Mucosa of stomach (tissue), 1 donor: ENCODE measurements around the gene CEP112.

Experiments
- H3K27me3 ChIP-seq: one replicate; pipeline ENCODE4 v1.7.0; 2013; ENCODE audit warnings: mild to moderate bottlenecking, low read length; ENCODE audit not compliant: control insufficient read depth, insufficient read depth
- H3K36me3 ChIP-seq: one replicate; pipeline ENCODE4 v1.7.0; 2013; ENCODE audit warnings: low read length; ENCODE audit not compliant: control insufficient read depth, insufficient read depth
- H3K4me1 ChIP-seq: one replicate; pipeline ENCODE4 v1.7.0; 2013; ENCODE audit warnings: mild to moderate bottlenecking, low read length; ENCODE audit not compliant: control insufficient read depth, insufficient read depth
- H3K4me3 ChIP-seq: one replicate; pipeline ENCODE4 v1.7.0; 2013; ENCODE audit warnings: low read length
- H3K9ac ChIP-seq: one replicate; pipeline ENCODE4 v1.7.0; 2013; ENCODE audit warnings: mild to moderate bottlenecking, low read length, moderate library complexity
- H3K9me3 ChIP-seq: one replicate; pipeline ENCODE4 v1.7.0; 2013; ENCODE audit warnings: mild to moderate bottlenecking, low read length, moderate library complexity; ENCODE audit not compliant: control insufficient read depth
- donor health status: Pancreatic carcinoma.

Gene CEP112

DNA sequence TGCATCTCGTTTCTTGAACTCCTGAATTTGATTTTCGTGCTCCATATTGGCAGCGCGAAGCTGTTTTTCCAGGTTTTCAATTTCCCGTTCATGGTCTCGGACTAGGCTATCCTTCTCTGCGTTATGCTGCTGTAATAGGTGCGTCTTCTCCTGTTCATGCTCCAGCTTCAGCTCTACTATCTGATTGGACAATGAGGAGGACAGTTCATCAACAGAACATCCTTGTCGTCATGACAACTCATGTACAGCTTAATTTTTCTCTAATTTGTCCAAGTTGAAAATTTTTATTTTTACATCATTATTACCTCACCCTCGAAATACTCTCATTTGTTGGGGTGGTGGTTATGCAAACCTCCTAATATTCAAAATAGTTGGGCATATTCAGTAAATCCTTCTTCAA is 289.8 kb downstream of the CEP112 start:
- H3K9ac ChIP-seq = no peak overlapping the region
- no peaks in the 10 kb centered on the region for H3K4me1 ChIP-seq
- H3K9me3 ChIP-seq = no peaks in the 10 kb centered on the region
- no peak overlapping the region for H3K4me3 ChIP-seq
- H3K36me3 ChIP-seq = no peaks in the 10 kb centered on the region
- H3K27me3 ChIP-seq = no peaks in the 10 kb centered on the region

DNA sequence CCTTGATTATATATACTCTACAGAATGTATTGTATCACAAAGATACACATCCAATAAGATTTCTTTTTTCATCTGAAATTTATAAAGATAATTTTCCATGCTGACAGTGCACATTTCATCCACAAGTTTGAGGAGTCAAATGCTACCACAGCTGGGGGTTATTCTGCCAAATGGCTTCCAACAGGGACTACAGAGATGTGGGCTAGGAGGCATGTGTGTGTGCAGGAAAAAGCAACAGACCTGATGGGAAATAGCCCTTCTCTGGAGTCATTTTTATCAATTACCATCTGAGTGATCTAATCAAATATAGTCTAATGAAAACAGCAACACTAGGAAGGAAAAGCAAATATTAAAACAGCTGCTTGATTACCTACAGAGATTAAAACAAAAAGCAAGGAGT is 290.5 kb downstream of the CEP112 start:
- no peaks in the 10 kb centered on the region for H3K4me1 ChIP-seq

DNA sequence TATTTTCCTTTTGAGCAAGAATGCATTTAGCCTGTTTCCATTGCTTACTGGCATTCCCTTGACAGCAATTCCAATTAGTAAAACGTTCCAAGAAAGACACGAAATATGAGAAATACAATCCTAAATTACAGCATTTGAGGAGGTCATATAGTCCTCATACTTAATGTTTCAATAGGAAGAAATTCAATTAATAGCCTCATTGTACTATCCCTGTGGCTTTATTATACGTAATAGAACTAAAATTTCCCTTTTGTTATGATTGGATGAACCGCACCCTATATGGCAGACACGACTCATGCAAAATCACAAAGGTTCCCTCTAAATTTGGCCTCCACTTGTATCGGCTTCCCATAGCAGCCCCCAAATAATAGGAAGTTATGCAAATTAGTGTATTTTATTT is 291.7 kb downstream of the CEP112 start:
- no peaks in the 10 kb centered on the region for H3K36me3 ChIP-seq
- H3K4me3 ChIP-seq = no peak overlapping the region
- H3K27me3 ChIP-seq = no peaks in the 10 kb centered on the region
- H3K4me1 ChIP-seq = no peaks in the 10 kb centered on the region
- no peaks in the 10 kb centered on the region for H3K9me3 ChIP-seq
- H3K9ac ChIP-seq = no peak overlapping the region

More for the DNA sequence above, 290.5 kb downstream of the CEP112 start:
- no peaks in the 10 kb centered on the region for H3K36me3 ChIP-seq
- no peak overlapping the region for H3K4me3 ChIP-seq
- H3K9ac ChIP-seq = no peak overlapping the region
- no peaks in the 10 kb centered on the region for H3K27me3 ChIP-seq
- no peaks in the 10 kb centered on the region for H3K9me3 ChIP-seq

DNA sequence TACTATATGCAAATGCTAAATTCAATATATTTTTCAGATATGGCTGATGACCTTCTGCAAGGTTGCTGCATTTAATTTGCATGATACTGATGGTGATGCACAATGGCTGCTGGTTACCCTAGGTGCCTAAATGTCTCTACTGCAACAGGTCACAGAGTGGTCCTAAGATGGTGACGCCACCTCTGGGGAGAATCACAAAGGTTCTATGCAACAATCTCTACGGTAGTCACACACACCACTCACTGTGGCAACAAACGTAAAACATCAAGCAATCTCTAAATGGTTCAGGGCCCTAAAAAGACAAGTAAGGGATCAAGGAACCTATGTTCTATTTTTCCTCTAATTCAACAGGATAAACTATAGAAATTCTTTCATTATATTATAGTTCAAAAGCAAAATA is 293.3 kb downstream of the CEP112 start:
- Histone ChIP-seq H3K9me3 (no peaks in the 10 kb centered on the region), H3K27me3 (no peaks in the 10 kb centered on the region), H3K4me1 (no peaks in the 10 kb centered on the region), H3K4me3 (no peak overlapping the region), H3K9ac (no peak overlapping the region), H3K36me3 (no peaks in the 10 kb centered on the region)

DNA sequence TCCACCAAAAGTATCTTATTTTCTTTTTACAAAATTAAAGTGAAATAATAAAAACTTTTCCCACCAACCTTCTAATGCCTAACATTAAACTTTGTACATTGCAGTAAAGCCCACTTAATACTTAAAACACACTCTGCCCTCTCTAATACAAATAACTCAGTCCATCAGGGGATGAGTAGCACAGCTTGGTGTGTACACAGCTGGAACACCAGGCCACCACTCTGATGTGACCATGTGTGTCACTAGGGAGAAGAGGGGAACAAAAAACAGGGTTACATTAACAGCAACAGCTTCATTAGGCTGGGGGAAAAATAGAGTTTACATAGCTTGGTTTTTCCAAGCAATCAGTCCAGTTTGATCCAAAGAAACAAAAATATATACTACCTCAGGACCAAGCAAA is 295.0 kb downstream of the CEP112 start:
- Histone ChIP-seq H3K9ac (no peak overlapping the region), H3K9me3 (no peaks in the 10 kb centered on the region), H3K27me3 (no peaks in the 10 kb centered on the region), H3K4me3 (no peak overlapping the region), H3K36me3 (no peaks in the 10 kb centered on the region), H3K4me1 (no peaks in the 10 kb centered on the region)

DNA sequence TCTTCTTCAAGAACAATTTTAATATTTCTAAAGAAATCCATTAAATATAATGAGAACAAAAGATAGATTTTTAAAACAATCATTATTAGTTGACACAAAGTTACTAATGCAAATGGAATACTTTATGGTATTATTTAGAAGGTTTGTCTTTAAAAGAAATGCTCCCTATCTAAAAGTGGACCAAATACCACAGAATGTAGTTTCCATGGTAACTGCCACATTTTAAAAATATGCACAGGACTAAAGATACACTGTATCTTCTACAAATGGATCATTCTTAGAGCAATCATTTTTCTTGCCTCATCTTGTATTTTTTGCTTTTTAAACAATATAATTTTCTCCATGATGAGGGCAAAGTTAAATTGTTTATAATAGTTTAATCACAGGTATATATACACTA is 296.0 kb downstream of the CEP112 start:
- Histone ChIP-seq H3K9me3 (no peaks in the 10 kb centered on the region), H3K9ac (no peak overlapping the region), H3K36me3 (no peaks in the 10 kb centered on the region), H3K27me3 (no peaks in the 10 kb centered on the region), H3K4me1 (no peaks in the 10 kb centered on the region), H3K4me3 (no peak overlapping the region)

DNA sequence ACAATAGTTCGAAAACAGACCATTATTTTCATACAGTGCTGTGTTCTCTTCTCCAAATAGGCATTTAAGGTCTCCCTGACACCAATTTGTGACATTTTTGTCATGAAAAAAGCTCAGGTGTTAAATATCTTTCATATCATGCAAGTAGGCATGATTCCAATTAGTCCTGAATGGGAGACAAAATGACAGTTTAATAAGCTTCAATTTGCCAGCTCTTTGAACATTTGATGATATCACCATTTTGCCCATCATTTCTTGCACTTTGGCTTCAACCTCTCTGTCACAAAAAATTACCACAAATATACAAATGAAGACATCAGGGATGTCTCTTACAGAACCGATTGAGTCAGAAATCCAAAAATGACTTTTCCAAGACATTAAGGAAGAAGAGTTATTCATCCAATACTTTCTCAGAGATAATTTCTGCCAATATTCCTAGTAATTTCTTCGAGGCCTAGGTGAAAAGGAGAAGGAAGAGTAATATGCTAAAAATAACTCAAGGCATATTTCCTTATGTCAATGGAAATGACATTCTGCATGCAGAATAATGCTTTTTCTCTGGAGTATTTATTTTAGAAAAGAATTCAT is 298.1 kb downstream of the CEP112 start:
- no peak overlapping the region for H3K9ac ChIP-seq
- no peaks in the 10 kb centered on the region for H3K36me3 ChIP-seq
- H3K4me3 ChIP-seq = no peak overlapping the region
- H3K27me3 ChIP-seq = no peaks in the 10 kb centered on the region
- H3K4me1 ChIP-seq = no peaks in the 10 kb centered on the region
- H3K9me3 ChIP-seq = no peaks in the 10 kb centered on the region

DNA sequence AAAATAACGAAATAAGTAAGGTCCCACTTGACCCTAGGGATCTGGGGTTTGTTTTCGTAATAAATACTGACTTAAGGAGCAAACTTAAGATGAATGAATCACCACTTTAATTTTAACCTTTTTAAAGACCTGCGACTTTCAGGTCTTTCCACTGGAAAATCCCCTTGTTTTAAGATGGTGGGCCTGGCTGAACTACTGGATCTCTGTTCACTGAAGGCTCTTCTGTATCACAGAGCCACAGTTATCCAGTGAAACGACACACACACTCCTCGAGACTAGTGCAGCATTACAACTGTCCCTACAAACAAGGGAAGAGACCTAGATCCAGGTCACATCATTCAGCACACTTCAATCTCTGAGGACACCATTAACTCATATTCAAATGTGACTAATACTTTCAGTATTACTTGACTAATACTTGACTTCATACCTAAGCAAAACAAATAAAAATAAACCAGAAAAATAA is 299.0 kb downstream of the CEP112 start:
- H3K4me1 ChIP-seq = no peaks in the 10 kb centered on the region
- H3K4me3 ChIP-seq = no peak overlapping the region
- no peaks in the 10 kb centered on the region for H3K27me3 ChIP-seq
- H3K36me3 ChIP-seq = no peaks in the 10 kb centered on the region
- no peaks in the 10 kb centered on the region for H3K9me3 ChIP-seq
- no peak overlapping the region for H3K9ac ChIP-seq

DNA sequence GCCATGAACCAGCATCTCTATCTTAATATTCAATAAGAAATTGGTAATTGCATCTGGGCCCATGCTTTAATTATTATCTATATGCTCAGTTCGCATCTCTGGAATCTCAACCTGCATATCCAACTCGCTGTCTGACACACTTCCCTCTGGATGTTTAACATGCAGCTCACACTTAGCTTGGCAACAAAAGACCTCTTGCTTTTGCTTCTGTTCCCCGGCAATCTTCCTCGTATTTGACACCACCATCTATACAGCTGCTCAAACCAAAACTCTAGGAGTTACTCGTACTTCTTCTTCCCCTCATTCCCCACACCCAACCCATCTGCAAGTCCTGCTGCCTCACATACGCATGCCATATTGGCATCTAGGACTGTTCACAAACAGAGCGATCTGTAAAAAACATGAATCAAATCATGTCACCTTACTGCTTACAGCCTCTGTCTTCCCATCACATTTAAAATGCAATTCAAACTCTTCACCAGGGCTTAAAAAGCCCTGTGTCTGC is 300.6 kb downstream of the CEP112 start:
- Histone ChIP-seq H3K36me3 (no peaks in the 10 kb centered on the region), H3K4me1 (no peaks in the 10 kb centered on the region), H3K4me3 (no peak overlapping the region), H3K9ac (no peak overlapping the region), H3K9me3 (no peaks in the 10 kb centered on the region), H3K27me3 (no peaks in the 10 kb centered on the region)

DNA sequence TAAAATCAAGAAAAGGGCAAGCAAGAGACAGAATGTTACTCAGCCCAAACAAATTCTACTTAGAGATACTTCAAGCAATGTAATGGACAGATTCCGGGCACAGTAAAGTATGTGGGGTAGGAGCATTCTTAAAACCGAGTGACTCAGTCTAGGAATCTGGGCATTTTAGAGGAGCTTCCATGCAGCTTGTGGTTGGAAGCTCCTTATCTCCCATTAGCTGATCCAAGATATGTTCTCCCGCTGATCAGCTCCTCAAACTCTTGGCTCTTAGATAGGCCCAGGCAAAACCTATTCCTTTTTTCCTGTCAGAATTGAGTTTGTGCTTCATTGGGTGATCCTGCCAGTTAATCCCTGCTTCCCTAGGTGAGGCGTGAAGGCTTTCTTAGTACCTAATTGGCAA is 303.3 kb downstream of the CEP112 start:
- Histone ChIP-seq H3K9ac (no peak overlapping the region), H3K36me3 (no peaks in the 10 kb centered on the region), H3K4me3 (no peak overlapping the region), H3K9me3 (no peaks in the 10 kb centered on the region), H3K27me3 (no peaks in the 10 kb centered on the region), H3K4me1 (no peaks in the 10 kb centered on the region)

DNA sequence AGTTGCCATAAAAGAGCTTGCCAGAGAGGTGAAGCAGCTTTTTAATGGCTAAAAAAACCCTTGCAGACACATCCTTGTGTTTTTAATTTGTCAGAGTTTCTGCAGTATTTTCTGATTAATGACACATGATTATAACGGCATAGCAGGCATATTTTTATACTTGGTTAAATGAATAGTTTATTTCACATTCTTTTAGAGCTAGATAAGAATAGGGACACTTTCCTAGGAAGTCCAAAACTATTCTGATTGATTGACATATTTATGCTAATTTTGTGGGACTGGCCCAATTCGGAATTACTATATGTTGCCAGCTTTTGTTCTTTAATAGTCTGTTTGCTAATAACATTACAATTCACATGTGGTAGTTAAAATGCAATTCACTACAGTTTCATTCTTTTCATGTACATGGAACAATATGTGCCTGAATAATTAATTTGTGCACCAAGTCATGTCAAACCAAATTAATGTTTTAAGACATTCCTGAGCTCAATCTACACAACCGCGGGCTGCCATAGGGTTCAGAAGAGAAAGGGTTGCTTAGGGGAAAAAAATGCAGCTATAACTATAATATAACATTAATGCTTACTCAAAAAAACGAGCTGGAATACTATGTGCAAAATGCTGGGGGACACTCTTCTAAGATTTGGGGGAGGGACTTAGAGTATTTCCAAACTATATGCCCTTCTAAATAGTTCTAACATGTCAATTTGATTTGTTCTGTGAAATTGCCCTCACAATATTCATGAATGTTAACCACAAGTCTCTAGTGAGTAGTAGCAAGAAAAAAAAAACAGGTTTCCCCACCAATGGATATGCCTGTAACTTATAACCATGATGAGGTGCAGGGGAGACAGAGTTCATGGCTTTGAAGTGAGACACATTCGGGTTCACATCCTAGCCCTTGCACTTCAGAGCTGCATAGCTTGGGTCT is 305.4 kb downstream of the CEP112 start:
- no peaks in the 10 kb centered on the region for H3K4me1 ChIP-seq
- no peaks in the 10 kb centered on the region for H3K9me3 ChIP-seq
- no peaks in the 10 kb centered on the region for H3K27me3 ChIP-seq
- H3K9ac ChIP-seq = no peak overlapping the region
- no peak overlapping the region for H3K4me3 ChIP-seq
- no peaks in the 10 kb centered on the region for H3K36me3 ChIP-seq

DNA sequence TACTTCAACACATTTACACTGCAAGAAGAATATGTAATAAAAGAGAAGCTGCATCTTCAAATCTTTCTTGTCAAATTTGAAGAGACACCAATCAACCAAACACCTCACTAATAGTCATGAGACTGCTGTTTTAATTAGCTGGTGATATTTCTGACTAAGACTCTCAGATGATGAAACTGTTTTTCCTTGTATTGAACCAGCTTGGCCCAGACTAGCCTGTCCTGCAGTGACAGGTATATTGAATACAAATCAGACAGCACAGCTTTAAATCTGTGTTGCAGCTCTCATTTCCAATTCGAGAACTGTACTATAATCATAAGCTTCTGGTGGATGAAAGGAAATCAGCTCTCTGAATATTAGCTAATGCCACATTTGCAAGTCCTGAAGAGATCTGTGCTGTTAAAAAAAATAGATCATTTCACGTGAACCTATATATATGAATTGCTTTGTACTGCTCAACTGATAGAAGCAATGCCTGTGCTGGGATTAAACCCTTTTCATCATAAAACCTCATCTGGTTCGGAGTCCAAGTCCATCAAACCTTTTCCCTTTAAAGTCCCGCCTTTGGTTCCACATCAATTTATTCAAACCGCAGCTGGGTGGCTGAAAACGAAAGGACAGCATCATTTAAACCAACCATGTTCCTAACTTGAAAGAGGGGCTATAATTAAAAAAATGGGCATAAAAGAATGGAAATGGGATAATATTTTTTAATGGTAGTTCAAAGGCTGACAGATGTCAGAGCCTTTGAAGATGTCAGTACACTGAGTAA is 306.2 kb downstream of the CEP112 start:
- Histone ChIP-seq H3K4me3 (no peak overlapping the region), H3K4me1 (no peaks in the 10 kb centered on the region), H3K27me3 (no peaks in the 10 kb centered on the region), H3K36me3 (no peaks in the 10 kb centered on the region), H3K9ac (no peak overlapping the region), H3K9me3 (no peaks in the 10 kb centered on the region)
